ENCODE measurements around the gene RGL3.

- TF ChIP-seq CTCF (IDR thresholded peaks at IDR 0.05) (no peak), POLR2A (IDR thresholded peaks at IDR 0.05) (peak; percentile 3)
Measured at GRCh38 chr19:11435833-11436313, 16.8 kb upstream of the RGL3 start.

Measured in right lobe of liver (tissue), 4 donors.